Sciatic nerve (tissue), 2 donors: ENCODE measurements around the gene ETNK1. TPM values are rescaled to one million over a fixed set of nuclear protein-coding genes. Genes with fewer than 3 reads are reported as not detected.

Experiments
- ATAC-seq: fragments of 200-7000 bp; cut with Tn5 transposase; one replicate; pipeline ENCODE4 v1.9.1; 2020; ENCODE audit warnings: mild to moderate bottlenecking, moderate library complexity
- DNase-seq: peaks from one replicate; pipeline ENCODE4 v3.0.0-alpha.2; 2020; ENCODE audit warnings: low spot score
- intact Hi-C: fragments of 100-400 bp; cut with DNase I; formaldehyde crosslinking; loops from one replicate; pipeline ENCODE4 v1.14.2; 2022
- total RNA-seq: library from RNA; stranded (reverse); fragmentation: NEBNext Ultra II Directional; extraction: Animal tissue kit (Norgen Biotek cat#: 25700); gene quantifications from one replicate; pipeline ENCODE4 v1.2.1, GENCODE V29; 2021
- donor health status: DM: no; HTN: no; CAD: no.
- donor health status: DM: no; HTN: no; CAD: no.

Gene ETNK1
- total RNA-seq, 1 donor from 2014 or later = 69.6 TPM

GRCh38 chr12:22627371-22627770 is 2.4 kb downstream of the ETNK1 start:
- ATAC-seq (no peak), DNase-seq (no peak)
- intact Hi-C loops = loop anchor here (10.0 kb wide), 1 partner anchor 83 kb away; the partner anchor contains the start of gene C2CD5

GRCh38 chr12:22628228-22628627 is 3.3 kb downstream of the ETNK1 start:
- intact Hi-C loops = loop anchor here (10.0 kb wide), 1 partner anchor 83 kb away; the partner anchor contains the start of gene C2CD5
- ATAC-seq = no peak

GRCh38 chr12:22631863-22632463 is 7.0 kb downstream of the ETNK1 start:
- DNase-seq (no peak), ATAC-seq (no peak)
- intact Hi-C loops = no loop called here

More at GRCh38 chr12:22628228-22628627, 3.3 kb downstream of the ETNK1 start:
- DNase-seq = no peak

- no peak for DNase-seq
- intact Hi-C loops = no loop called here
- no peak for ATAC-seq
Observed at GRCh38 chr12:22634883-22635282, 9.9 kb downstream of the ETNK1 start.

- DNase-seq = no peak
- intact Hi-C loops = no loop called here
- ATAC-seq = no peak
Observed at GRCh38 chr12:22635812-22636211, 10.8 kb downstream of the ETNK1 start.

GRCh38 chr12:22640851-22641250 is 15.9 kb downstream of the ETNK1 start:
- ATAC-seq (no peak), DNase-seq (no peak)
- intact Hi-C loops = no loop called here

- no peak for ATAC-seq
- no peak for DNase-seq
- intact Hi-C loops = no loop called here
Observed at GRCh38 chr12:22641353-22642053, 16.5 kb downstream of the ETNK1 start.

- ATAC-seq (no peak), DNase-seq (no peak)
- intact Hi-C loops = no loop called here
Observed at GRCh38 chr12:22648668-22649067, 23.7 kb downstream of the ETNK1 start.

- peak; percentile 61 for ATAC-seq
- intact Hi-C loops = no loop called here
- no peak for DNase-seq
Observed at GRCh38 chr12:22653075-22653474, 28.1 kb downstream of the ETNK1 start.

- no peak for ATAC-seq
- intact Hi-C loops = no loop called here
- no peak for DNase-seq
Observed at GRCh38 chr12:22653791-22654190, 28.8 kb downstream of the ETNK1 start.

- intact Hi-C loops = no loop called here
- ATAC-seq (no peak), DNase-seq (no peak)
Observed at GRCh38 chr12:22656376-22656775, 31.4 kb downstream of the ETNK1 start.

- intact Hi-C loops = no loop called here
- DNase-seq (no peak), ATAC-seq (no peak)
Observed at GRCh38 chr12:22656831-22657230, 31.9 kb downstream of the ETNK1 start.

GRCh38 chr12:22657538-22657937 is 32.6 kb downstream of the ETNK1 start:
- DNase-seq = no peak
- ATAC-seq = no peak
- intact Hi-C loops = no loop called here

GRCh38 chr12:22658214-22658613 is 33.2 kb downstream of the ETNK1 start:
- intact Hi-C loops = no loop called here
- DNase-seq = no peak
- no peak for ATAC-seq

GRCh38 chr12:22662356-22662755 is 37.4 kb downstream of the ETNK1 start:
- ATAC-seq (no peak), DNase-seq (no peak)
- intact Hi-C loops = no loop called here

GRCh38 chr12:22665476-22665875 is 40.5 kb downstream of the ETNK1 start:
- intact Hi-C loops = no loop called here
- ATAC-seq = no peak
- DNase-seq = no peak

GRCh38 chr12:22667122-22667521 is 42.2 kb downstream of the ETNK1 start:
- ATAC-seq (no peak), DNase-seq (no peak)
- intact Hi-C loops = no loop called here

- no peak for DNase-seq
- intact Hi-C loops = no loop called here
- ATAC-seq = no peak
Observed at GRCh38 chr12:22668441-22668840, 43.5 kb downstream of the ETNK1 start.

- intact Hi-C loops = no loop called here
- DNase-seq = no peak
- ATAC-seq = no peak
Observed at GRCh38 chr12:22670762-22671161, 45.8 kb downstream of the ETNK1 start.

GRCh38 chr12:22672951-22673350 is 48.0 kb downstream of the ETNK1 start:
- intact Hi-C loops = no loop called here
- no peak for DNase-seq
- no peak for ATAC-seq
